Lung (tissue), 12 donors: ENCODE measurements around the gene TBX1. TPM values are rescaled to one million over a fixed set of nuclear protein-coding genes. Genes with fewer than 3 reads are reported as not detected.

ENCODE experiments used
- ATAC-seq: fragments of 200-7000 bp; cut with Tn5 transposase; one replicate; pipeline ENCODE4 v1.9.1; 2020; ENCODE audit warnings: moderate number of reproducible peaks; ENCODE audit not compliant: insufficient read depth, low FRiP score
- DNase-seq, 3 donors: peaks; one replicate each; pipeline ENCODE4 v3.0.0-alpha.2; 2013 to 2017
- H3K27ac ChIP-seq, 2 donors: one replicate each; pipeline ENCODE4 v1.5.1; 2013; ENCODE audit warnings: mild to moderate bottlenecking in 2 of 2, moderate library complexity in 2 of 2, control low read depth in 1 of 2, inconsistent platforms in 1 of 2, low read depth in 1 of 2, low read length in 1 of 2
- H3K27me3 ChIP-seq, 3 donors: one replicate each; pipeline ENCODE4 v1.5.1; 2013; ENCODE audit warnings: low read length in 2 of 3; ENCODE audit not compliant: control insufficient read depth in 3 of 3, insufficient read depth in 3 of 3
- H3K36me3 ChIP-seq, 4 donors: one replicate each; pipeline ENCODE4 v1.5.1; 2013; ENCODE audit warnings: low read length in 4 of 4, mild to moderate bottlenecking in 1 of 4, moderate library complexity in 1 of 4; ENCODE audit not compliant: control insufficient read depth in 4 of 4, insufficient read depth in 4 of 4
- H3K4me1 ChIP-seq, 5 donors: one replicate each; pipeline ENCODE4 v1.5.1; 2013; ENCODE audit warnings: low read length in 5 of 5, mild to moderate bottlenecking in 2 of 5, moderate library complexity in 1 of 5; ENCODE audit not compliant: control insufficient read depth in 5 of 5, insufficient read depth in 5 of 5
- H3K4me3 ChIP-seq: one replicate; pipeline ENCODE4 v1.5.1; 2013; ENCODE audit warnings: mild to moderate bottlenecking, control low read depth, moderate library complexity
- H3K9ac ChIP-seq, 2 donors: one replicate each; pipeline ENCODE4 v1.5.1; 2013; ENCODE audit warnings: low read length in 2 of 2, control low read depth in 1 of 2; ENCODE audit not compliant: insufficient read depth in 1 of 2
- H3K9me3 ChIP-seq, 4 donors: one replicate each; pipeline ENCODE4 v1.5.1; 2013; ENCODE audit warnings: low read length in 3 of 4, mild to moderate bottlenecking in 1 of 4, moderate library complexity in 1 of 4; ENCODE audit not compliant: control insufficient read depth in 4 of 4, insufficient read depth in 3 of 4
- WGBS, 2 donors: extraction: QIAGEN DNeasy Blood & Tissue Kit; methylation state at CpG; one replicate each; pipeline ENCODE4 v1.1.7; 2013; 5-methylcytosine and 5-hydroxymethylcytosine counted together
- polyA plus RNA-seq, 2 donors: library from polyadenylated mRNA; stranded (reverse); fragments of 200-250 nt; gene quantifications; one replicate each; pipeline ENCODE4 v1.2.1, GENCODE V29; 2013
- total RNA-seq, 2 donors: library from RNA; depleted of rRNA in 1 of 2; stranded (reverse); fragments of >200 nt in 1 of 2; gene quantifications; one replicate each; pipeline ENCODE4 v1.2.1, GENCODE V29; 2014 to 2021
- TF ChIP-seq, protein P1 (sequence below): IDR thresholded peaks from 2 replicates; pipeline ENCODE4 v1.5.1; 2012; ENCODE audit warnings: mild to moderate bottlenecking; ENCODE audit errors: control extremely low read depth, extremely low read depth
- donor health status: control.
- donor health status: control.
- donor health status: Bipolar disorder and iron deficiency.
- donor health status: healthy.
- donor health status: DM: yes; HTN: yes; CAD: no.

The TBX1 gene
- total and polyA plus RNA-seq, 4 donors = 2.3 to 19.3 (median 4.5) TPM

DNA sequence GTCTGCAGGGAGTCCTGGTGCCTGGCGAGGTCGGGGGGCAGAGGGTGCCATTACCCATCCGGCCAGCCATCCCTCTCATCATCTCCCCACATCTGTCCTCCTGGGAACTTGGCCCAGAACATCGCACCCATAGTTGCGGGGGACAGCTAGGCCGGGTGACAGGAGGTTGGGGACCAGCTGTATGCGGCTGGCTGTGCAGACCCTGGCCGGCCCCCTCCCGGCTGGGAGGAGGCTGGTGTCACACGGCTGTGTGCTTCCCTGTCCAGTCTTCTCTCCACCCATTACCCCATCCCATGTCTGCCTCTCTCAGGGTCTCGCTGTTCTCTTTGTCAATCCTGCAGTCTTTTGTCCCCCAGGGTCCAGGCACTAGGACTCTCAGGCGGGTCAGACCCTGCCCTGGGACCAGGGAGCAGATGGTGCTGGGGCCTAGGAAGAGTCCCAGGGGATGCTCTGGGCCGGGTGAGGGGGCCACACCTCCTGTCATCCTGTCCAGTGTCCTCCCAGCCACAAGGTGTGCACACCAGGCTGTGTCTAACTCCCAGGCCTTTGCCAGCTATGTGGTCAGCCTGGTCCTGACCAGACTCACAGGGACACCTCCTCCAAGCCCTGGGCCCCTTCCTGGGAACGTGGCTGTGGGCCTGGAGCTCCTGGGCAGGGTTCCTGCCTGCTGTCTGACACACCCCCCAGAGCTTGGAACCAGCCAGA lies 6.4 kb upstream of the TBX1 start:
- peaks cover 0 to 16% (median 0%) of the 10 kb centered on the region in 5 donors for H3K4me1 ChIP-seq
- peaks cover 3 to 62% (median 44%) of the 10 kb centered on the region in 3 donors for H3K27me3 ChIP-seq
- ATAC-seq (no peak), DNase-seq (no peak)
- 73 to 80% methylated on average over 14 of the region's 14 CpGs for WGBS, 2 donors
- TF ChIP-seq, protein P1, sequence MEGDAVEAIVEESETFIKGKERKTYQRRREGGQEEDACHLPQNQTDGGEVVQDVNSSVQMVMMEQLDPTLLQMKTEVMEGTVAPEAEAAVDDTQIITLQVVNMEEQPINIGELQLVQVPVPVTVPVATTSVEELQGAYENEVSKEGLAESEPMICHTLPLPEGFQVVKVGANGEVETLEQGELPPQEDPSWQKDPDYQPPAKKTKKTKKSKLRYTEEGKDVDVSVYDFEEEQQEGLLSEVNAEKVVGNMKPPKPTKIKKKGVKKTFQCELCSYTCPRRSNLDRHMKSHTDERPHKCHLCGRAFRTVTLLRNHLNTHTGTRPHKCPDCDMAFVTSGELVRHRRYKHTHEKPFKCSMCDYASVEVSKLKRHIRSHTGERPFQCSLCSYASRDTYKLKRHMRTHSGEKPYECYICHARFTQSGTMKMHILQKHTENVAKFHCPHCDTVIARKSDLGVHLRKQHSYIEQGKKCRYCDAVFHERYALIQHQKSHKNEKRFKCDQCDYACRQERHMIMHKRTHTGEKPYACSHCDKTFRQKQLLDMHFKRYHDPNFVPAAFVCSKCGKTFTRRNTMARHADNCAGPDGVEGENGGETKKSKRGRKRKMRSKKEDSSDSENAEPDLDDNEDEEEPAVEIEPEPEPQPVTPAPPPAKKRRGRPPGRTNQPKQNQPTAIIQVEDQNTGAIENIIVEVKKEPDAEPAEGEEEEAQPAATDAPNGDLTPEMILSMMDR = no peak
- no peaks in the 10 kb centered on the region for H3K9me3 ChIP-seq
- H3K27ac ChIP-seq = no peak overlapping the region
- no peak overlapping the region for H3K9ac ChIP-seq
- H3K4me3 ChIP-seq = no peak overlapping the region
- no peaks in the 10 kb centered on the region for H3K36me3 ChIP-seq

DNA sequence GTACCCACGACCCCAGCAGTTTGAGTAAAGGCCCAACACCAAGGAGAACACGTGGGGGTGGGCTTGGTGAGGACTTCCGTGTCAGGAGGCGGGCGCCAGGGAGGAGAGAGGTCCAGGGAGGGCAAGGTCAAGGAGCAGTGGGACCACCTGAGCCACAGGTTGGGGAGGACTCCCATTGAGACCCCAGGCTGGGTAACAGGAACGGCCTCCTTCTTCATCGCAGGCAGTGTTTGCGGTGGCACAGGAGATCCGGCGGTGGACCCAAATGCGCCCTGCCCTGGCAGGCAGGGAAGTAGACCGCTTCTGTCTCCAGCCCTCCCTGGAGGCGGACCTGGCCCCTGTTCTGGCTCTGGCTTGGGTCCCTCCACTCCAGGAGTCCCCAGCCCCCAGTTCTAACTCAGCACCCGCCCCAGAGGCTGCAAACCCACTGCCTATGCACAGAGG lies 5.9 kb upstream of the TBX1 start:
- no peaks in the 10 kb centered on the region for H3K36me3 ChIP-seq
- 39 to 45% methylated on average over 12 to 14 of the region's 14 CpGs for WGBS, 2 donors
- H3K9me3 ChIP-seq = no peaks in the 10 kb centered on the region
- ATAC-seq (no peak), DNase-seq (no peak)
- H3K27ac ChIP-seq = no peak overlapping the region
- no peak overlapping the region for H3K9ac ChIP-seq
- TF ChIP-seq, protein P1 = no peak
- peaks cover 0 to 20% (median 0%) of the 10 kb centered on the region in 5 donors for H3K4me1 ChIP-seq
- H3K27me3 ChIP-seq = peaks cover 3 to 65% (median 46%) of the 10 kb centered on the region in 3 donors
- no peak overlapping the region for H3K4me3 ChIP-seq

DNA sequence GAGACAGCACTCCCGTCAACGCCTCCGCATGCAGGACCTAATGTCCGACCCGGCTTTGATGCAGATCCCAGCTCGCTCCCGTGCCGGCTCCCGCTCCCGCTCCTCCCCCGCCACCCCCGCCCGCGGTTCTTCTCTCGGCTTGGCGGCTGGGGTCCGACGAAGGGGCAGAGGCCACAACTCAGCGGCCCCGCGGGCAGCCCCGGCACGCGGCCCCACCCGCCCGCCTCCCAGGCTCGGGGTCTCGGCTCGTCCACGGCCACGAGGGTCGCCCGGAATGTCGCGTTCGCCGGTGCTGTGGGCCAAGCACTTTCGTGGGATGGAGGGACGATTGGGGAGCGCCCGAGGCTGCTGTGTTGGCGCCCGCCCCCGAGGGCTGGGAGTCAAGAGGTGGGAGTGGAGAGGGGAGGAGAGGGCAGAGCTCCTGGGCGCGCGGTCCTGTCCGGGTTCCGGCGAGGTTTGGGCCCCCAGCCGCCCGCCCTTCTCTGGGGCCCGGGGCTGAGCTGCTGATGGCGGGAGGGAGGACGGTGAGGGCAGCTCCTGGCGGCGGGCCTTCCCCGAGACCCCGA lies 5.3 kb upstream of the TBX1 start:
- 2 to 6% methylated on average over 55 to 59 of the region's 59 CpGs for WGBS, 2 donors
- DNase-seq = no peak
- H3K27ac ChIP-seq = no peak overlapping the region
- no peaks in the 10 kb centered on the region for H3K9me3 ChIP-seq
- H3K36me3 ChIP-seq = no peaks in the 10 kb centered on the region
- peaks cover 0 to 25% (median 0%) of the 10 kb centered on the region in 5 donors for H3K4me1 ChIP-seq
- no peak for ATAC-seq
- TF ChIP-seq, protein P1 = no peak
- H3K4me3 ChIP-seq = no peak overlapping the region
- peaks cover 3 to 70% (median 51%) of the 10 kb centered on the region in 3 donors for H3K27me3 ChIP-seq
- H3K9ac ChIP-seq = no peak overlapping the region
